ENCODE data around the gene FRYL.

The FRYL gene

GRCh38 chr4:48543796-48544195, 236.3 kb downstream of the FRYL start:
- DNase-seq, result no peak

GRCh38 chr4:48542888-48543287, 237.2 kb downstream of the FRYL start:
- no peak for DNase-seq

- DNase-seq, result no peak
These were observed 240.5 kb downstream of the FRYL start for GRCh38 chr4:48539597-48539996.

DNA sequence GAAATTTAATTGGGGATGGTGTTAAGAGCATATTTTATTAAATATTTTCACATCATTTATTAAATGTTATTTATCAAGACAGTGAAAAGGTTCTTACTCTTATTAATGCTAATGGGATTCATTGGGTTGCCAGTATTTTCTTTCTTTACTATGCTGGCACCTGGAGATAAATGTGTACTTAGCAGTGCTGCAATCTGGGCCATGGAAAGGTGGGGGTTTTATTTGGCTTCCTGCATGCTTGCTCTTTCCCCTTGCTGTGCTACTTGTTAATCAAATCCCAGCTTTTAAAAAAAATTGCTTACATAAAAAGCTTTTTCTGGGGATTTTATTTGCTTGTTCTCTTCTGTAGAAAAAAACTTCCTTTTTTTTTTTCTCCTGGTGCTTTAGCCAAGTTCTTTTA, 241.7 kb downstream of the FRYL start:
- no peak for DNase-seq

- no peak for DNase-seq
These were observed 253.7 kb downstream of the FRYL start for GRCh38 chr4:48526406-48526805.

- DNase-seq, result no peak
These were observed 261.9 kb downstream of the FRYL start for GRCh38 chr4:48518143-48518542.

DNA sequence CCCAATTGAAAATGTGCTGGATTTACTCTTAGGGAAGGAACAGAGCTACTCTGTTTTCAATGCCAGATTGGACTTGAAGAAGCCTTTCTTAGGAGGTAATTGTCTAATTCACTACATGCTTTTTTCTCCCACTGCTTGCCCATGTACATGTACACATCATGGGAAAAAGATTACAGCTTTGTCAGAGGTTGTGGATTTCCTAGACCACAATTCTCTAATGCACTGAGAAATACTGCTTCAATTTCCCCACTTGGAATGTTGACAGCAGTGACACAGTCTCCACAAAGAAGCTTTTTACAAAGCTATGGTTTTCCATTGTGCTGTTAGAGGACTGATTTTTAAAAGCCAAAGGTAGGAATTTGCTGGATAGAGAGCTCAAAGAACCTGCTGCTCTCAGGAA, 270.5 kb downstream of the FRYL start:
- no peak for DNase-seq

DNA sequence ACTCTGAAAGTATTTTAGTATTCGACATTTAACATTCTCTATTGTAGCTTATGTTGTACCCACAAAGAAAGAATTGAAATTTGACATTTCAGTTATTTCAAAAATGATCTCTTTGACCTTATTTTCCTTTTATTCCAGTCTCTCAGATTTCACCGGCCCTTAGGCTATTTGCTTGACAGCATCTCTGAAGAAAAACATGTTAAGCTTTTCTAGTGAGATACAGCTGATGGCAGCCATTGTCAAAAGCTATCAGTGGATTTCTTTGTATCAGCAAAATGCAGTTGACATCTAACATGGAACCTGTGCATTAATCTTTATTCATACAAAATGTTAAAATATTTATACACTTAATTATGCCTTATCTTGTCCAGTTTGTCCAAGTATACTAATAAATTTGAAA, 273.4 kb downstream of the FRYL start:
- no peak for DNase-seq

- no peak for DNase-seq
These were observed 275.7 kb downstream of the FRYL start for GRCh38 chr4:48504352-48504751.

GRCh38 chr4:48504026-48504330, 276.1 kb downstream of the FRYL start:
- DNase-seq, result no peak

- no peak for DNase-seq
These were observed 276.6 kb downstream of the FRYL start for GRCh38 chr4:48503233-48504025.

- no peak for DNase-seq
These were observed 280.5 kb downstream of the FRYL start for GRCh38 chr4:48499551-48500066.

DNA sequence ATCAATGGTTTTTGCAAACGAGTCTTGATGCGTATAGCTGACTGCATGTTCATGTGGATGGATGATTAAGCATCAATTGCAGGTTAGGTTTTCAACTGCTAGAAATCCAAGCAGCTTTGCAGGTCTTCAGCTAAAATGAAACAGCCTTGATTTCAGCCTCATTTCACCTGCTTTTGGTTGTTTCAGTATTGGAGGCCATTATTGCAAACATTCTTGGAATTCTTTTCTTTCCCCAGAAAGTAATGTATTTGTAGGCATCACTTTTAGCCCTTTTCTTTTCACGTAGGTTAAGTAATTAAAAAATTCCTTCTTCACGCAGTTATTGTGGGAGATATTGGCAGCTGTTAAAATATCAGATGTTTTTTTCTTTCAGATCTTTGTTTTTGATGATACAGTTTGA, 281.2 kb downstream of the FRYL start:
- DNase-seq, result no peak

- no peak for DNase-seq
These were observed 284.1 kb downstream of the FRYL start for GRCh38 chr4:48495941-48496340.

GRCh38 chr4:48493452-48494100, 286.5 kb downstream of the FRYL start:
- no peak for DNase-seq

DNA sequence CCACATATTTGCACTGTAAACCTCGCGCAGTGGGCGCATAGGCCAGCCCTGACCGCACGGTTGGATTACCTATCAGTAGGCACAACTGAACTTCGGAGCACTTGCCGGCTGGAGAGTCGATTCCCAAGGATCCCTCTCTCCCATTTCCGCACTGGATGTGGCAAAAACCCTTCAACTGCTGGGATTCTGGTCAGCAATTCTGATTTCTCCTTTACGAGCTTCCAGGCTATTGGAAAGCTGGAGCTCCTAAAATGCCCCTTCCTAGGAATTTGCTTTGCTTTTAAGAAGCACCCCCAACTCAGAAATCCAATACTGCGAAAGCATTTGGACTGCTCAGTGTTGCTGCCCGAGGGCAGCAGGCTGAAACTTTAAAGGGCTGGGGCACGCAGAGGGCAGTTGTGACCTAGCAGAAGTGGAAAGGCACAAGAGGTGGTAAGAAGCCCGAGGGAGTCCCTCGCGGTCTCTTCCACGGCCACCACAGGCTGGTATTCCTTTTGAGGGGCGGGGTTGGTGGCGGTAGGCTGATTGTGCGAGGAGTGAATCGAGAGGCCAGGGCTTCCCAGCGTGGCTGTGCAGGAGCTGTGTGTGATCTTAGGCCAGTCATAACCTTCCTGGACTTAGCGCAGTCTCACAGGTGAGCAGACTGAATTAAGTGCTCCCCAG, 288.4 kb downstream of the FRYL start:
- no peak for DNase-seq

DNA sequence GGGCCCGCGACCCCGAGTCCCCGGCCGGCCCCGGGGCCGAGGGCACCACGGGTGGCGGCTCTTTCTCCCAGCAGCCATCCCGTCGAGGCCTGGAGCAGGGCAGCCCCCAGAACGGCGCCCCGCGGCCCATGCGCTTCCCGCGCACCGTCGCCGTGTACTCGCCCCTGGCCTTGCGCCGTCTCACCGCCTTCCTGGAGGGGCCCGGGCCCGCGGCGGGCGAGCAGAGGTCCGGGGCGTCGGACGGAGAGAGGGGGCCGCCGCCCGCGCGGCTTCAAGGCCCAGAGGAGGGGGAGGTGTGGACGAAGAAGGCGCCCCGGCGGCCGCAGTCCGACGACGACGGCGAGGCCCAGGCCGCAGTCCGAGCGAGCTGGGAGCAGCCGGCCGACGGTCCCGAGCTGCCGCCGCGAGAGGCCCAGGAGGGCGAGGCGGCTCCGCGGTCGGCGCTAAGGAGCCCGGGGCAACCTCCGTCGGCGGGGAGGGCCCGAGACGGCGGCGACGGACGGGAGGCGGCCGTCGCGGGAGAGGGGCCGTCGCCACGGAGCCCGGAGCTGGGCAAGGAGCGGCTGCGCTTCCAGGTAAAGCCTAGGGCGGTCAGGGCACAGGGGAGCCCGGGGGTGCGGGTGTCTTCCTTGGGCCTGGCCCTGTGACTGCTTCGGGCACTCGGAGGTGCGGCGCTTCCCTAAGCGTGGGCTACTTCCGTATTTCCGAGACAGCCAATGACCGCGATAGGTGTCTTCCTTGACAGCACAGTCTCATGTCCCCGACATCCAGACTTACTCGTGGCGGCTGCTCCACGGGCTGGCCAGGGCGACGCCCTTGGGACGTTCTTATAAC, 289.2 kb downstream of the FRYL start:
- no peak for DNase-seq

DNA sequence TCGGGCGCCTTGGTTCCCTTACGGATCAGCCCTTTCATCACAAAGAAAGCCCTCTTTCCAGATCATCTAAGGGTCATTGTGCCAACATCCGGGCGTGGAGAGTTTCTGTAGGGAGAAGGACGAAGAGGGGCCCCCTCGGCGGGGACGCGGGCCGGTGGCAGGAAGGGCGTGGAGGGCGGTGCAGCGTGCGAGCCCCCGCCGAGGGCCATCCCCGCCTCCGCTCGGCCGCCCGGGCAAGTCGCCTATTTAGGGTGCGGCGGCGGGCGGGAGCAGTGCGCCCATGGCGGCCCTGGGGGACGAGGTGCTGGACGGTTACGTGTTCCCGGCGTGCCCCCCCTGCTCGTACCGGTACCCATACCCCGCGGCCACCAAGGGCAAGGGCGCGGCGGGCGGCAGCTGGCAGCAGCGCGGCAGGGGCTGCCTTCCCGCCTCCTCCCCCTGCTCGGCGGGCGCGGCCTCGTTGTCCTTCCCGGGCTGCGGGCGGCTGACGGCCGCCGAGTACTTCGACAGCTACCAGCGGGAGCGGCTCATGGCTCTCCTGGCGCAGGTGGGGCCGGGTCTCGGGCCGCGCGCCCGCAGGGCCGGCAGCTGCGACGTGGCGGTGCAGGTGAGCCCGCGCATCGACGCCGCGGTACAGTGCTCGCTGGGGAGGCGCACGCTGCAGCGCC, 289.9 kb downstream of the FRYL start, which contains the start of gene ZAR1:
ZAR1 (plus strand) TSS at position 241 of the 668 bp plus-strand sequence; CDS start at position 281, 40 bp downstream.
- DNase-seq, result no peak

- no peak for DNase-seq
These were observed 290.4 kb downstream of the FRYL start for GRCh38 chr4:48489683-48490011.

DNA sequence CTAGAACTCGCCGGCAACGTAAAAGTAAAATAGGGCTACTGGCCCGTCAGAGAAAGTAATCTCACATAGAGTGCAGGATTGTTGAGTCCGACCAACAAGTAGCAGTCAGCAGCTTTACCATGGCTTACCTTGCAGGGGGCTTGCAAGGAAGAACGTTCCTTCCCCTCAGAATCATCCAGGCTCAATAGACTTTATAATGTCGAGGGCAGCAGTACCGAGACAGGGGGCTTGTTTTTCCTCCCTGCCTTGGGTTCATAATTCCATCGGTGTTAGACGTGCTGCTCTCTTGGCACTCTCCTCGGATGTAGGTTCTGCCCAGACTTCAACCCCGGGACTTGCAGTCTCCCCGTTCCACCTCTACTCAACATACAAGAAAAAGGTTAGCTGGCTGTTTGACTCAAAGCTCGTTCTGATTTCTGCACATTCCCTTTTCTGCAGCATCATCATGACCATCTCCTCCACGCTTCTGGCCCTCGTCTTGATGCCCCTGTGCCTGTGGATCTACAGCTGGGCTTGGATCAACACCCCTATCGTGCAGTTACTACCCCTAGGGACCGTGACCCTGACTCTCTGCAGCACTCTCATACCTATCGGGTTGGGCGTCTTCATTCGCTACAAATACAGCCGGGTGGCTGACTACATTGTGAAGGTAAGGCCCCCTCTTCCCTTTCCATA, 295.4 kb downstream of the FRYL start:
- DNase-seq, result no peak

- DNase-seq, result no peak
These were observed 296.1 kb downstream of the FRYL start for GRCh38 chr4:48483777-48484493.
